ENCODE results near the gene GGACT. TPM values are rescaled to one million over a fixed set of nuclear protein-coding genes. Genes with fewer than 3 reads are reported as not detected.

The GGACT gene
- polyA plus RNA-seq, 3 donors, result 1.7 to 8.3 (median 6.5) TPM

DNA sequence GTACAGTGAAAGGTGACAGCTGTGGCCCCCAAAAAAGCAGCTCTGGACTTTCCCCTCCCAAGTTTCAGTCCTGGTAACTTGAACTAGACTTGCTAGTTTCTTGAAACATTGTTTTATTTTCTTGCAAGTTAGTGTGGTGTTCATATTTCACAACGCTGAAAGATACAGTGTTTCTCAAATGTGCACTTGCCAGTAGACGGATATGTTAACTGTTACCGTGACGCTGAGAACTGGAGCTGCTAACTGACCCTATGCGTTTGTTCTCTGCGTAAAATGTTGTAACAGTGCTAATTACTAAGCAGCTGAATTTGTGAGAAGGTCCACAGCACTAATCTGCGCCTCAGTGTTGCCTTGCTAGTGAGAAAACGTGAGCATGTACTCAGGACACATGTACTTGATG lies 79.6 kb downstream of the GGACT start:
- peaks cover 34% of the 10 kb centered on the region for H3K4me1 Mint-ChIP-seq
- H3K4me3 Mint-ChIP-seq, result no peak overlapping the region
- H3K36me3 Mint-ChIP-seq, result no peaks in the 10 kb centered on the region
- Histone ChIP-seq H3K9me3 (replicated peaks in 1 of 2; ENCODE audit: control insufficient read depth in 1 of 2, insufficient read depth in 1 of 2, low read length in 2 of 2) (no peaks in the 10 kb centered on the region), H3K79me2 (ENCODE audit: insufficient read depth, low read length) (no peaks in the 10 kb centered on the region), H3K36me3 (replicated peaks in 1 of 2; ENCODE audit: control insufficient read depth in 1 of 2, insufficient read depth in 2 of 2, low read length in 2 of 2) (no peaks in the 10 kb centered on the region), H3K4me3 (replicated peaks in 1 of 3; ENCODE audit: low read depth in 2 of 3, low read length in 3 of 3) (no peak overlapping the region), H4K20me1 (ENCODE audit: insufficient read depth, low read length) (no peaks in the 10 kb centered on the region), H3K27me3 (ENCODE audit: control insufficient read depth in 2 of 2, insufficient read depth in 2 of 2, low read length in 2 of 2) (no peaks in the 10 kb centered on the region), H3K4me2 (replicated peaks; ENCODE audit: extremely low read depth, low read length, poor library complexity, severe bottlenecking) (no peak overlapping the region), H2AFZ (ENCODE audit: insufficient read depth, low read depth, low read length, poor library complexity, severe bottlenecking) (no peak overlapping the region), H3K9ac (ENCODE audit: insufficient read depth, low read length, poor library complexity, severe bottlenecking) (no peak overlapping the region), H3K27ac (ENCODE audit: low read depth in 1 of 2, low read length in 2 of 2) (no peak overlapping the region), H3K4me1 (ENCODE audit: control insufficient read depth in 1 of 2, insufficient read depth in 2 of 2, low read length in 2 of 2) (peaks cover 18 to 25% of the 10 kb centered on the region in 2 donors)
- WGBS (ENCODE audit: insufficient coverage), result 68% methylated on average over 8 of the region's 8 CpGs
- H3K9me3 Mint-ChIP-seq, result peaks cover 0 to 2% (median 0%) of the 10 kb centered on the region in 7 donors
- H3K27me3 Mint-ChIP-seq (ENCODE audit: low read depth in 3 of 3), result peaks cover 0 to 9% (median 0%) of the 10 kb centered on the region in 3 donors
- TF ChIP-seq, protein P1, sequence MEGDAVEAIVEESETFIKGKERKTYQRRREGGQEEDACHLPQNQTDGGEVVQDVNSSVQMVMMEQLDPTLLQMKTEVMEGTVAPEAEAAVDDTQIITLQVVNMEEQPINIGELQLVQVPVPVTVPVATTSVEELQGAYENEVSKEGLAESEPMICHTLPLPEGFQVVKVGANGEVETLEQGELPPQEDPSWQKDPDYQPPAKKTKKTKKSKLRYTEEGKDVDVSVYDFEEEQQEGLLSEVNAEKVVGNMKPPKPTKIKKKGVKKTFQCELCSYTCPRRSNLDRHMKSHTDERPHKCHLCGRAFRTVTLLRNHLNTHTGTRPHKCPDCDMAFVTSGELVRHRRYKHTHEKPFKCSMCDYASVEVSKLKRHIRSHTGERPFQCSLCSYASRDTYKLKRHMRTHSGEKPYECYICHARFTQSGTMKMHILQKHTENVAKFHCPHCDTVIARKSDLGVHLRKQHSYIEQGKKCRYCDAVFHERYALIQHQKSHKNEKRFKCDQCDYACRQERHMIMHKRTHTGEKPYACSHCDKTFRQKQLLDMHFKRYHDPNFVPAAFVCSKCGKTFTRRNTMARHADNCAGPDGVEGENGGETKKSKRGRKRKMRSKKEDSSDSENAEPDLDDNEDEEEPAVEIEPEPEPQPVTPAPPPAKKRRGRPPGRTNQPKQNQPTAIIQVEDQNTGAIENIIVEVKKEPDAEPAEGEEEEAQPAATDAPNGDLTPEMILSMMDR (IDR thresholded peaks at IDR 0.05), result no peak
- no peak for DNase-seq
- intact Hi-C loops (cut with micrococcal nuclease), result no loop called here
- H3K27ac Mint-ChIP-seq, result no peak overlapping the region

DNA sequence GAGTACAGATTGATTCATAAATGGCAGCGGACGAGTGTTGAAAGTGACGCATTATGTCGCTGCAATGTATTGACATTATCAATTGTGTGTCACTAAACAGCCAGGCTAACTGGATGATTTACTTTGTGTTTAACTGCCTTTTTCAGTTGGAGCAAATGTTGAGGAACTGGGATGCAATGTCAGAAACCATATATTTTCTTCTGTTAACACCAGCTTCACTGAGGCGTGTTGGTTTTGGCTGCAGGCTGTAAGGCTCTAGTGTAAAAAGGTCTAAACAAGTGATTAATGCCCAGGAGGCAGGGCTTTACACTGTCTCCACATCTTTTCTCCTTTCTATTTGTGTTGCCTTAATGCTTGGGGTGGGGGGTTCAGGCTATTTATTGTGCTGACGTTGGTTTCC lies 80.1 kb downstream of the GGACT start:
- Histone ChIP-seq H2AFZ (ENCODE audit: insufficient read depth, low read depth, low read length, poor library complexity, severe bottlenecking) (no peak overlapping the region), H4K20me1 (ENCODE audit: insufficient read depth, low read length) (no peaks in the 10 kb centered on the region), H3K9me3 (replicated peaks in 1 of 2; ENCODE audit: control insufficient read depth in 1 of 2, insufficient read depth in 1 of 2, low read length in 2 of 2) (no peaks in the 10 kb centered on the region), H3K4me1 (ENCODE audit: control insufficient read depth in 1 of 2, insufficient read depth in 2 of 2, low read length in 2 of 2) (peaks cover 18 to 22% of the 10 kb centered on the region in 2 donors), H3K27me3 (ENCODE audit: control insufficient read depth in 2 of 2, insufficient read depth in 2 of 2, low read length in 2 of 2) (no peaks in the 10 kb centered on the region), H3K36me3 (replicated peaks in 1 of 2; ENCODE audit: control insufficient read depth in 1 of 2, insufficient read depth in 2 of 2, low read length in 2 of 2) (no peaks in the 10 kb centered on the region), H3K4me2 (replicated peaks; ENCODE audit: extremely low read depth, low read length, poor library complexity, severe bottlenecking) (no peak overlapping the region), H3K27ac (ENCODE audit: low read depth in 1 of 2, low read length in 2 of 2) (no peak overlapping the region), H3K9ac (ENCODE audit: insufficient read depth, low read length, poor library complexity, severe bottlenecking) (no peak overlapping the region), H3K4me3 (replicated peaks in 1 of 3; ENCODE audit: low read depth in 2 of 3, low read length in 3 of 3) (no peak overlapping the region), H3K79me2 (ENCODE audit: insufficient read depth, low read length) (no peaks in the 10 kb centered on the region)
- no peak overlapping the region for H3K27ac Mint-ChIP-seq
- no peak for DNase-seq
- no peaks in the 10 kb centered on the region for H3K36me3 Mint-ChIP-seq
- TF ChIP-seq, protein P1 (IDR thresholded peaks at IDR 0.05), result no peak
- H3K4me3 Mint-ChIP-seq, result no peak overlapping the region
- intact Hi-C loops (cut with micrococcal nuclease), result no loop called here
- H3K9me3 Mint-ChIP-seq, result peaks cover 0 to 2% (median 0%) of the 10 kb centered on the region in 7 donors
- peaks cover 0 to 9% (median 0%) of the 10 kb centered on the region in 3 donors for H3K27me3 Mint-ChIP-seq (ENCODE audit: low read depth in 3 of 3)
- peaks cover 30% of the 10 kb centered on the region for H3K4me1 Mint-ChIP-seq
- WGBS (ENCODE audit: insufficient coverage), result 100% methylated on average over 4 of the region's 6 CpGs

Measured in CD14-positive monocyte (primary cell).